B cell (primary cell): ENCODE results near the gene COL6A5.

Experiments
- EZH2 ChIP-seq: IDR thresholded peaks from 2 replicates; pipeline ENCODE4 v1.6.1; 2012; ENCODE audit warnings: borderline replicate concordance, low read depth, mild to moderate bottlenecking, moderate library complexity, low read length; ENCODE audit not compliant: insufficient read depth, poor library complexity, severe bottlenecking
- TF ChIP-seq, protein P1 (sequence below): fragments of 200-600 bp; IDR thresholded peaks from one replicate; pipeline ENCODE4 v1.8.0; 2022; ENCODE audit warnings: antibody characterized with exemption, mild to moderate bottlenecking

DNA sequence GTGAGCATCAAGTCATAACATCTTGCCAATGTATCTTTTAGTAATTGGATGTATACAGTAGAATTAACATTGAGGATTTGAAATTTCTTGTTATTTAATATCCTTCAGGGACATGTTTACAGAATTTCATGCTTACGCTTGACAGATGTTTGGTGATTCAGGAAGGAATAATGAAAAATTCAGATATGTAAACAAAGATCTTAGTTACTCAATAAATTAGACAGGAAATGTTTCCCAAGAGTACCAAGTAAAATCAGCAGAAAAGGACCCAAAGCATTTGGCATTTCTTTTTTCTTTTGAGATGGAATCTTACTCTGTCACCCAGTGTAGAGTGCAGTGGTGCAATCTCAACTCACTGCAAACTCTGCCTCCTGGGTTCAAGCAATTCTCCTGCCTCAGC, 4.7 kb upstream of the COL6A5 start:
- no peak for TF ChIP-seq EZH2
- TF ChIP-seq, protein P1, sequence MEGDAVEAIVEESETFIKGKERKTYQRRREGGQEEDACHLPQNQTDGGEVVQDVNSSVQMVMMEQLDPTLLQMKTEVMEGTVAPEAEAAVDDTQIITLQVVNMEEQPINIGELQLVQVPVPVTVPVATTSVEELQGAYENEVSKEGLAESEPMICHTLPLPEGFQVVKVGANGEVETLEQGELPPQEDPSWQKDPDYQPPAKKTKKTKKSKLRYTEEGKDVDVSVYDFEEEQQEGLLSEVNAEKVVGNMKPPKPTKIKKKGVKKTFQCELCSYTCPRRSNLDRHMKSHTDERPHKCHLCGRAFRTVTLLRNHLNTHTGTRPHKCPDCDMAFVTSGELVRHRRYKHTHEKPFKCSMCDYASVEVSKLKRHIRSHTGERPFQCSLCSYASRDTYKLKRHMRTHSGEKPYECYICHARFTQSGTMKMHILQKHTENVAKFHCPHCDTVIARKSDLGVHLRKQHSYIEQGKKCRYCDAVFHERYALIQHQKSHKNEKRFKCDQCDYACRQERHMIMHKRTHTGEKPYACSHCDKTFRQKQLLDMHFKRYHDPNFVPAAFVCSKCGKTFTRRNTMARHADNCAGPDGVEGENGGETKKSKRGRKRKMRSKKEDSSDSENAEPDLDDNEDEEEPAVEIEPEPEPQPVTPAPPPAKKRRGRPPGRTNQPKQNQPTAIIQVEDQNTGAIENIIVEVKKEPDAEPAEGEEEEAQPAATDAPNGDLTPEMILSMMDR: no peak
